Measurements from ENCODE around the gene INPP5E. TPM values are rescaled to one million over a fixed set of nuclear protein-coding genes. Genes with fewer than 3 reads are reported as not detected.

The INPP5E gene
- polyA plus RNA-seq, 3 donors: 4.8 to 10.9 (median 9.4) TPM

GRCh38 chr9:136474974-136475865 lies 35.6 kb upstream of the INPP5E start:
- no peak overlapping the region for H3K27ac ChIP-seq (ENCODE audit: low read depth, low read length)
- WGBS, 3 donors: 88 to 93% (median 92%) methylated on average over 34 of the region's 34 CpGs

- 90 to 96% (median 91%) methylated on average over 27 of the region's 27 CpGs for WGBS, 3 donors
- no peak overlapping the region for H3K27ac ChIP-seq (ENCODE audit: low read depth, low read length)
Measured at GRCh38 chr9:136474021-136474640, 34.5 kb upstream of the INPP5E start.

GRCh38 chr9:136473354-136473721 lies 33.7 kb upstream of the INPP5E start:
- 89 to 93% (median 91%) methylated on average over 14 of the region's 14 CpGs for WGBS, 3 donors
- no peak overlapping the region for H3K27ac ChIP-seq (ENCODE audit: low read depth, low read length)

GRCh38 chr9:136472640-136473353 lies 33.2 kb upstream of the INPP5E start:
- no peak overlapping the region for H3K27ac ChIP-seq (ENCODE audit: low read depth, low read length)
- WGBS, 3 donors: 84 to 87% (median 87%) methylated on average over 28 of the region's 28 CpGs

GRCh38 chr9:136471802-136472487 lies 32.3 kb upstream of the INPP5E start:
- 90 to 95% (median 92%) methylated on average over 19 of the region's 19 CpGs for WGBS, 3 donors
- no peak overlapping the region for H3K27ac ChIP-seq (ENCODE audit: low read depth, low read length)

GRCh38 chr9:136470792-136471469 lies 31.3 kb upstream of the INPP5E start:
- 87 to 94% (median 91%) methylated on average over 12 of the region's 12 CpGs for whole genome bisulfite sequencing, 3 donors
- H3K27ac ChIP-seq (ENCODE audit: low read depth, low read length): no peak overlapping the region

- 87 to 93% (median 87%) methylated on average over 11 of the region's 11 CpGs for WGBS, 3 donors
- H3K27ac ChIP-seq (ENCODE audit: low read depth, low read length): no peak overlapping the region
Measured at GRCh38 chr9:136470356-136470755, 30.7 kb upstream of the INPP5E start.

GRCh38 chr9:136467766-136468165 lies 28.1 kb upstream of the INPP5E start:
- 82 to 87% (median 86%) methylated on average over 15 of the region's 15 CpGs for WGBS, 3 donors
- no peak overlapping the region for H3K27ac ChIP-seq (ENCODE audit: low read depth, low read length)

GRCh38 chr9:136466155-136466541 lies 26.5 kb upstream of the INPP5E start:
- H3K27ac ChIP-seq (ENCODE audit: low read depth, low read length): no peak overlapping the region
- 96 to 97% (median 96%) methylated on average over 30 of the region's 30 CpGs for WGBS, 3 donors

GRCh38 chr9:136465500-136466154 lies 26.0 kb upstream of the INPP5E start:
- WGBS, 3 donors: 94 to 95% (median 95%) methylated on average over 27 of the region's 27 CpGs
- no peak overlapping the region for H3K27ac ChIP-seq (ENCODE audit: low read depth, low read length)

- no peak overlapping the region for H3K27ac ChIP-seq (ENCODE audit: low read depth, low read length)
- WGBS, 3 donors: 80 to 93% (median 91%) methylated on average over 6 of the region's 6 CpGs
Measured at GRCh38 chr9:136464241-136464640, 24.6 kb upstream of the INPP5E start.

GRCh38 chr9:136463578-136463977 lies 23.9 kb upstream of the INPP5E start:
- H3K27ac ChIP-seq (ENCODE audit: low read depth, low read length): no peak overlapping the region
- WGBS, 3 donors: 91 to 94% (median 94%) methylated on average over 14 of the region's 14 CpGs

GRCh38 chr9:136462664-136463063 lies 23.0 kb upstream of the INPP5E start:
- WGBS, 3 donors: 90 to 91% (median 90%) methylated on average over 17 of the region's 17 CpGs
- H3K27ac ChIP-seq (ENCODE audit: low read depth, low read length): no peak overlapping the region

- H3K27ac ChIP-seq (ENCODE audit: low read depth, low read length): no peak overlapping the region
- 95 to 96% (median 96%) methylated on average over 23 of the region's 23 CpGs for WGBS, 3 donors
Measured at GRCh38 chr9:136460772-136461325, 21.2 kb upstream of the INPP5E start.

GRCh38 chr9:136459425-136459824 lies 19.8 kb upstream of the INPP5E start:
- no peak overlapping the region for H3K27ac ChIP-seq (ENCODE audit: low read depth, low read length)
- 95 to 97% (median 97%) methylated on average over 28 of the region's 28 CpGs for WGBS, 3 donors

GRCh38 chr9:136457326-136457725 lies 17.7 kb upstream of the INPP5E start:
- no peak overlapping the region for H3K27ac ChIP-seq (ENCODE audit: low read depth, low read length)
- WGBS, 3 donors: 95% methylated on average over 24 of the region's 24 CpGs

GRCh38 chr9:136456258-136456657 lies 16.6 kb upstream of the INPP5E start:
- no peak overlapping the region for H3K27ac ChIP-seq (ENCODE audit: low read depth, low read length)
- 85 to 92% (median 86%) methylated on average over 9 of the region's 9 CpGs for WGBS, 3 donors

Data from adipose tissue (tissue), 3 donors.